Endothelial cell of umbilical vein (primary cell): ENCODE results near the gene NGRN. TPM values are rescaled to one million over a fixed set of nuclear protein-coding genes. Genes with fewer than 3 reads are reported as not detected.
A peak's percentile ranks its signal among the peaks of the same experiment; 100 is the strongest.

ENCODE experiments used
- BruUV-seq: library from RNA; stranded (reverse); fragments of 400-500 nt; replicated peaks from 2 replicates; lab custom pipeline; 2021; lab: Mats Ljungman, UMichigan
- CTCF ChIA-PET: fragments of 300-600, 350-600 bp; sonication (Branson Sonifier 250); formaldehyde crosslinking; loops from one replicate; lab custom pipeline; 2021; ENCODE audit warnings: antibody characterized with exemption, inconsistent platforms; lab: Charles Lee
- POLR2A ChIA-PET: fragments of 300-600, 350-600 bp; sonication (Branson Sonifier 250); formaldehyde crosslinking; loops from one replicate; lab custom pipeline; 2021; ENCODE audit warnings: antibody characterized with exemption, inconsistent platforms; lab: Charles Lee
- DNase-seq: peaks from one replicate; pipeline ENCODE4 v3.0.0-alpha.2; 2011; ENCODE audit warnings: low read depth, low spot score
- FAIRE-seq: peaks from 2 replicates; lab custom pipeline; 2011; peaks lifted over from hg19 to GRCh38; lab: Jason Lieb, UNC
- H2AFZ ChIP-seq: 2 replicates; pipeline ENCODE4 v1.6.0; 2012; ENCODE audit warnings: low read depth, low read length, control low read depth, inconsistent platforms
- H3K27ac ChIP-seq: 2 replicates; pipeline ENCODE4 v1.5.1; 2011; ENCODE audit warnings: low read depth, mild to moderate bottlenecking, control low read depth, low read length, moderate library complexity; ENCODE audit not compliant: insufficient read depth
- H3K27me3 ChIP-seq, 2 experiments: 2 replicates each; pipeline versions ENCODE4 v1.6.0 to v1.6.1; 2011; ENCODE audit warnings: low read length in 2 of 2, mixed read lengths in 1 of 2; ENCODE audit not compliant: control insufficient read depth in 2 of 2, insufficient read depth in 2 of 2
- H3K36me3 ChIP-seq, 2 experiments: 2 replicates in 1 of 2; 3 replicates in 1 of 2; pipeline ENCODE4 v1.5.1; 2011; ENCODE audit warnings: low read length in 2 of 2, mild to moderate bottlenecking in 1 of 2, moderate library complexity in 1 of 2; ENCODE audit not compliant: control insufficient read depth in 2 of 2, insufficient read depth in 2 of 2; ENCODE audit errors: extremely low read depth in 1 of 2
- H3K4me1 ChIP-seq: 3 replicates; pipeline ENCODE4 v1.5.1; 2011; ENCODE audit warnings: mild to moderate bottlenecking, low read length; ENCODE audit not compliant: control insufficient read depth, insufficient read depth; ENCODE audit errors: extremely low read depth
- H3K4me2 ChIP-seq: 2 replicates; pipeline ENCODE4 v1.6.1; 2011; ENCODE audit warnings: low read length, control low read depth, mixed read lengths; ENCODE audit not compliant: insufficient read depth
- H3K4me3 ChIP-seq, 3 experiments: fragments of 200-600 bp in 1 of 3; sonication (generic), shearing (Covaris generic) in 1 of 3; replicated peaks in 1 of 3; 2 replicates each; pipeline ENCODE4 v1.5.1; 2011 to 2016; ENCODE audit warnings: control low read depth in 3 of 3, low read length in 3 of 3, mild to moderate bottlenecking in 2 of 3, inconsistent platforms in 1 of 3, low read depth in 1 of 3, moderate library complexity in 1 of 3; ENCODE audit not compliant: insufficient read depth in 1 of 3
- H3K79me2 ChIP-seq: 2 replicates; pipeline ENCODE4 v1.6.0; 2012; ENCODE audit warnings: low read length, inconsistent platforms; ENCODE audit not compliant: control insufficient read depth, insufficient read depth
- H3K9ac ChIP-seq: replicated peaks from 2 replicates; pipeline ENCODE3; 2011; ENCODE audit warnings: low read length, control low read depth; ENCODE audit not compliant: insufficient read depth; ENCODE audit errors: extremely low read depth
- H3K9me1 ChIP-seq: replicated peaks from 3 replicates; pipeline ENCODE4 v1.6.0; 2011; ENCODE audit warnings: mild to moderate bottlenecking, low read length; ENCODE audit not compliant: control insufficient read depth, insufficient read depth; ENCODE audit errors: extremely low read depth
- H3K9me3 ChIP-seq: replicated peaks from 2 replicates; pipeline ENCODE4 v1.5.1; 2012; ENCODE audit warnings: low read length, inconsistent platforms; ENCODE audit not compliant: control insufficient read depth, insufficient read depth
- H4K20me1 ChIP-seq: replicated peaks from 2 replicates; pipeline ENCODE3; 2011; ENCODE audit warnings: mild to moderate bottlenecking, low read length; ENCODE audit not compliant: control insufficient read depth, insufficient read depth; ENCODE audit errors: extremely low read depth
- CTCF ChIP-seq, 2 donors: IDR thresholded peaks; 1 replicate in 1 of 2; 2 replicates in 1 of 2; pipeline ENCODE4 v1.5.1; 2011; ENCODE audit warnings: low read length in 2 of 2, mild to moderate bottlenecking in 2 of 2, moderate library complexity in 2 of 2, control low read depth in 1 of 2, inconsistent platforms in 1 of 2, low read depth in 1 of 2; ENCODE audit not compliant: insufficient read depth in 1 of 2; ENCODE audit errors: extremely low read depth in 1 of 2
- EZH2 ChIP-seq: IDR thresholded peaks from 2 replicates; pipeline ENCODE4 v1.6.1; 2012; ENCODE audit warnings: borderline replicate concordance, low read depth, mild to moderate bottlenecking, moderate library complexity, low read length, inconsistent platforms; ENCODE audit not compliant: severe bottlenecking
- JUN ChIP-seq: IDR thresholded peaks from 2 replicates; pipeline ENCODE4 v1.6.1; 2011; ENCODE audit warnings: borderline replicate concordance, low read depth; ENCODE audit not compliant: insufficient read length, insufficient read depth
- MAX ChIP-seq: IDR thresholded peaks from 2 replicates; pipeline ENCODE4 v1.6.1; 2011; ENCODE audit not compliant: insufficient read depth, insufficient read length
- MYC ChIP-seq: IDR thresholded peaks from one replicate; pipeline ENCODE4 v1.6.1; 2011; ENCODE audit warnings: mild to moderate bottlenecking, low read depth, low read length
- POLR2A ChIP-seq: IDR thresholded peaks from 2 replicates; pipeline ENCODE4 v1.6.1; 2012; ENCODE audit warnings: low read depth, mild to moderate bottlenecking, control low read depth, low read length
- POLR2AphosphoS5 ChIP-seq: IDR thresholded peaks from 2 replicates; pipeline ENCODE4 v1.6.1; 2012; ENCODE audit warnings: low read depth, mild to moderate bottlenecking, control low read depth, low read length, moderate library complexity; ENCODE audit not compliant: insufficient read depth
- dilution Hi-C: fragments of 300-500 bp; cut with MboI; formaldehyde crosslinking; loops from one replicate; pipeline ENCODE4 v1.15.0; 2019; ENCODE audit warnings: low sequenced_read_pairs; ENCODE audit not compliant: extremely low pct_ligation_motif_present
- intact Hi-C: fragments of 100-400 bp; cut with micrococcal nuclease; formaldehyde crosslinking; loops from one replicate; pipeline ENCODE4 v1.10.0; 2022
- polyA plus RNA-seq, 4 experiments: library from polyadenylated mRNA; depleted of rRNA in 3 of 4; stranded (reverse) in 3 of 4; unstranded in 1 of 4; fragments of >200 nt; gene quantifications; 2 replicates each; pipeline versions ENCODE4 v1.2.1 to v1.2.3, GENCODE V29; 2011 to 2012; ENCODE audit warnings: missing spikeins in 1 of 4
- total RNA-seq: library from RNA; stranded (reverse); gene quantifications from 2 replicates; pipeline ENCODE4 v1.2.3, GENCODE V29; 2021

NGRN gene
- total and polyA plus RNA-seq, 2 donors (not counting 3 experiments of a cell fraction or from before 2014, with no cell fraction given) = 28.9 to 56.5 TPM

GRCh38 chr15:90248789-90249202 is 16.7 kb upstream of the NGRN start:
- Histone ChIP-seq H2AFZ (peak overlapping the region; percentile 83), H3K4me1 (peaks cover 5% of the 10 kb centered on the region), H3K9me1 (no peaks in the 10 kb centered on the region), H4K20me1 (no peaks in the 10 kb centered on the region), H3K36me3 (no peaks in the 10 kb centered on the region), H3K9me3 (no peaks in the 10 kb centered on the region), H3K79me2 (no peaks in the 10 kb centered on the region), H3K9ac (no peak overlapping the region), H3K4me3 (no peak overlapping the region), H3K4me2 (peak overlapping the region; percentile 40), H3K27ac (no peak overlapping the region), H3K27me3 (no peaks in the 10 kb centered on the region)
- intact Hi-C loops (loop anchor here (1.0 kb wide), 2 partner anchors 14 to 17 kb away; partner anchors contain the start of genes GDPGP1 and NGRN), dilution Hi-C loops (no loop called here)
- CTCF ChIA-PET = interaction anchor here (0.9 to 2.5 kb wide), 12 partner anchors 9 to 47 kb away, joined by 3 to 20 read pairs (median 4); partner anchors contain the start of genes CIB1, GDPGP1, NGRN and SEMA4B
- no TSS peak for BruUV-seq
- POLR2A ChIA-PET = interaction anchor here (0.7 to 1.5 kb wide), 5 partner anchors 13 to 162 kb away, joined by 3 to 6 read pairs (median 5); partner anchors contain the start of genes CIB1 and GDPGP1
- FAIRE-seq = no peak
- DNase-seq = no peak
- TF ChIP-seq JUN (no peak), POLR2AphosphoS5 (no peak), CTCF (IDR thresholded peaks at IDR 0.05; ENCODE audit: extremely low read depth in 1 of 2, insufficient read depth in 1 of 2, low read depth in 1 of 2, low read length in 2 of 2) (no peak), MYC (no peak), MAX (no peak), EZH2 (no peak), POLR2A (no peak)
